ENCODE results near the gene RIOX2.

GRCh38 chr3:97914388-97914787 is 57.8 kb downstream of the RIOX2 start:
- no peak for TF ChIP-seq CTCF (conservative IDR thresholded peaks at IDR 0.05; ENCODE audit: low read length)
- TF ChIP-seq EZH2phosphoT487 (IDR thresholded peaks at IDR 0.05; ENCODE audit: borderline replicate concordance) = no peak

Data from Loucy (cell line).